Tibial nerve (tissue), 4 donors: ENCODE results near the gene FAIM2.

ENCODE experiments used
- CTCF ChIP-seq, 5 experiments: fragments of 200-600 bp in 3 of 5; fragments of 450-650 bp in 2 of 5; sonication (generic) in 3 of 5; IDR thresholded peaks; one replicate each; pipeline ENCODE4 v1.5.1; 2016 to 2019; ENCODE audit warnings: antibody characterized with exemption in 5 of 5, mild to moderate bottlenecking in 3 of 5, moderate library complexity in 2 of 5
- EP300 ChIP-seq, 2 donors: sonication (generic); formaldehyde crosslinking; IDR thresholded peaks; one replicate each; pipeline ENCODE4 v1.6.1; 2017; ENCODE audit warnings: antibody characterized with exemption in 2 of 2, mild to moderate bottlenecking in 1 of 2
- POLR2A ChIP-seq, 2 donors: fragments of 450-650 bp; IDR thresholded peaks; one replicate each; pipeline ENCODE4 v1.6.1; 2017; ENCODE audit warnings: antibody characterized with exemption in 2 of 2, mild to moderate bottlenecking in 2 of 2, moderate library complexity in 2 of 2

GRCh38 chr12:49916129-49916919 is 12.6 kb upstream of the FAIM2 start:
- TF ChIP-seq POLR2A (IDR thresholded peaks at IDR 0.05): no peak
- no peak for TF ChIP-seq CTCF (IDR thresholded peaks at IDR 0.05)
- no peak for TF ChIP-seq EP300 (IDR thresholded peaks at IDR 0.05)
